ENCODE measurements around the gene MSI2. TPM values are rescaled to one million over a fixed set of nuclear protein-coding genes. Genes with fewer than 3 reads are reported as not detected.
A peak's percentile ranks its signal among the peaks of the same experiment; 100 is the strongest.

The MSI2 gene
- total RNA-seq, 2 donors from 2014 or later = 53.1 to 74.0 TPM

DNA sequence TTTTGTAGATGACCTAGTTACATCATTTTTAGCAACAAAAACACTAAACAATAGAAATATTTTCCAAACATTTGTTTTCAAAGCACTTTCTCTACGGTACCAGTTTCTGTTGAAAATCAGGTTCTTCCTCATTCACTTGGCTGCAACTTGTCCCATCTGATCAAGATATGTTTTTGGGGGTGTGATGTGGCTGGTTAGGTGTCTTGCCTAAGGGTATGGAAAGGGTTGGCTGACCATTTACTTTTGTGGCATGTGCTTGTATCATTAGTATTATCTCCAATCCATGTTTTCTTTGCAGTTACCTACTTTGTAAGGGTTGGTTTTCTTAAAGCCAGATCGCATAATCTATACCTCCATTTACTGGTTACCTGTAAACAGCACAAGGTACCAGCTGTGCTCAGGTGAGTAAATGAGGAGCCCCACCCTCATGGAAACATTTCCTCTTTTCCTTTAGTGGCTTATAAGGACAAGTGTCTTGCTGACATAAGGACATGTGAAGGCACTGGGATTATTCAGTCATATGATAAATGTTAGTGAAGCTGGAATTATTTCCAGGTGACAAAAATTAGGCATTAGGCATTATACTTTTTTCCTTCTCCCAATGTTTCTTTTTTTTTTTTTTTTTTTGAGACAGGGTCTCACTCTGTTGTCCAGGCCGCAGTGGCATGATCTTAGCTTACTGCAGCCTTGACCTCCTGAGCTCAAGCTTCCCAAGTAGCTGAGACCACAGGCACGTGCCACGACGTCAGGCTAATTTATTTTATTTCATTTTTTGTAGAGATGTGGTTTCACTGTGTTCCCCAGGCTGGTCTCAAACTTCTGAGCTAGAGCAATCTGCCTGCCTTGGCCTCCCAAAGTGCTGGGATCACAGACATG lies 326.8 kb downstream of the MSI2 start:
- WGBS = 82% methylated on average over 6 of the region's 6 CpGs
- no peak overlapping the region for H3K4me3 ChIP-seq
- no peaks in the 10 kb centered on the region for H3K36me3 ChIP-seq
- no peaks in the 10 kb centered on the region for H3K9me3 ChIP-seq
- no peak overlapping the region for H3K27ac ChIP-seq
- TF ChIP-seq POLR2AphosphoS5 (IDR thresholded peaks at IDR 0.05) (peak; percentile 78), POLR2A (IDR thresholded peaks at IDR 0.05) (no peak)
- TF ChIP-seq, protein P1, sequence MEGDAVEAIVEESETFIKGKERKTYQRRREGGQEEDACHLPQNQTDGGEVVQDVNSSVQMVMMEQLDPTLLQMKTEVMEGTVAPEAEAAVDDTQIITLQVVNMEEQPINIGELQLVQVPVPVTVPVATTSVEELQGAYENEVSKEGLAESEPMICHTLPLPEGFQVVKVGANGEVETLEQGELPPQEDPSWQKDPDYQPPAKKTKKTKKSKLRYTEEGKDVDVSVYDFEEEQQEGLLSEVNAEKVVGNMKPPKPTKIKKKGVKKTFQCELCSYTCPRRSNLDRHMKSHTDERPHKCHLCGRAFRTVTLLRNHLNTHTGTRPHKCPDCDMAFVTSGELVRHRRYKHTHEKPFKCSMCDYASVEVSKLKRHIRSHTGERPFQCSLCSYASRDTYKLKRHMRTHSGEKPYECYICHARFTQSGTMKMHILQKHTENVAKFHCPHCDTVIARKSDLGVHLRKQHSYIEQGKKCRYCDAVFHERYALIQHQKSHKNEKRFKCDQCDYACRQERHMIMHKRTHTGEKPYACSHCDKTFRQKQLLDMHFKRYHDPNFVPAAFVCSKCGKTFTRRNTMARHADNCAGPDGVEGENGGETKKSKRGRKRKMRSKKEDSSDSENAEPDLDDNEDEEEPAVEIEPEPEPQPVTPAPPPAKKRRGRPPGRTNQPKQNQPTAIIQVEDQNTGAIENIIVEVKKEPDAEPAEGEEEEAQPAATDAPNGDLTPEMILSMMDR (IDR thresholded peaks at IDR 0.05) = no peak
- DNase-seq (ENCODE audit: low spot score) = peak; percentile 48
- no peaks in the 10 kb centered on the region for H3K27me3 ChIP-seq (replicated peaks; ENCODE audit: insufficient read depth)
- intact Hi-C loops (cut with DNase I) = loop anchor here (10.0 kb wide), 1 partner anchor 328 kb away; the partner anchor contains the start of gene MSI2
- no peaks in the 10 kb centered on the region for H3K4me1 ChIP-seq (replicated peaks)

DNA sequence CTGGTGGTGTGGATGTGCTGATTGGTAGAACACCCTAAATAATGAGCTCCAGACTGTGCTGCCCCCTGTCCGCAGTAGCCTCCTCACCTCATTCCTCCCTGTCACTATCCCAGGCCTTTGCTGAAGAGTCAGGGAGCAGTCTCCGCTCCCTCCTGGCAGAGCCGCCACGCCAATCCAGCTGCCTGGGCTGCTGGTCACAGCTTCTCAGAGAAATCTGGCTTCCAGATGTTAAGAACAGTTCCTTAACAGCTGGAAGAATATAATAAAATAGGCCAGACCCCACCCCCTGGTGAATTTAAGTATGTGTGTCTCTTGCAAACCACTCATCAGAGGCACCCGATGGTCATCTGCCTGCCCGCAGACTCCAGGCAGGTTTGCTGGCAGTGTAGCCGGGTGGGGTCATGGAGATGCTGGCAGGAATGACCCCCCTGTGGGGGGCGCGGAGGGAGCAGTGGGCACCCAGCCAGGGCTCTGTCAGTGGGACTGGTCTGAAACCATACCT lies 327.8 kb downstream of the MSI2 start:
- intact Hi-C loops (cut with DNase I) = loop anchor here (10.0 kb wide), 1 partner anchor 329 kb away; the partner anchor contains the start of gene MSI2
- whole genome bisulfite sequencing = 79% methylated on average over 9 of the region's 9 CpGs
- no peaks in the 10 kb centered on the region for H3K27me3 ChIP-seq (replicated peaks; ENCODE audit: insufficient read depth)
- no peaks in the 10 kb centered on the region for H3K9me3 ChIP-seq
- H3K4me3 ChIP-seq = no peak overlapping the region
- no peak overlapping the region for H3K27ac ChIP-seq
- no peaks in the 10 kb centered on the region for H3K36me3 ChIP-seq
- no peak for DNase-seq (ENCODE audit: low spot score)
- TF ChIP-seq POLR2A (IDR thresholded peaks at IDR 0.05) (no peak), POLR2AphosphoS5 (IDR thresholded peaks at IDR 0.05) (no peak)
- TF ChIP-seq, protein P1 (IDR thresholded peaks at IDR 0.05) = no peak
- H3K4me1 ChIP-seq (replicated peaks) = no peaks in the 10 kb centered on the region

DNA sequence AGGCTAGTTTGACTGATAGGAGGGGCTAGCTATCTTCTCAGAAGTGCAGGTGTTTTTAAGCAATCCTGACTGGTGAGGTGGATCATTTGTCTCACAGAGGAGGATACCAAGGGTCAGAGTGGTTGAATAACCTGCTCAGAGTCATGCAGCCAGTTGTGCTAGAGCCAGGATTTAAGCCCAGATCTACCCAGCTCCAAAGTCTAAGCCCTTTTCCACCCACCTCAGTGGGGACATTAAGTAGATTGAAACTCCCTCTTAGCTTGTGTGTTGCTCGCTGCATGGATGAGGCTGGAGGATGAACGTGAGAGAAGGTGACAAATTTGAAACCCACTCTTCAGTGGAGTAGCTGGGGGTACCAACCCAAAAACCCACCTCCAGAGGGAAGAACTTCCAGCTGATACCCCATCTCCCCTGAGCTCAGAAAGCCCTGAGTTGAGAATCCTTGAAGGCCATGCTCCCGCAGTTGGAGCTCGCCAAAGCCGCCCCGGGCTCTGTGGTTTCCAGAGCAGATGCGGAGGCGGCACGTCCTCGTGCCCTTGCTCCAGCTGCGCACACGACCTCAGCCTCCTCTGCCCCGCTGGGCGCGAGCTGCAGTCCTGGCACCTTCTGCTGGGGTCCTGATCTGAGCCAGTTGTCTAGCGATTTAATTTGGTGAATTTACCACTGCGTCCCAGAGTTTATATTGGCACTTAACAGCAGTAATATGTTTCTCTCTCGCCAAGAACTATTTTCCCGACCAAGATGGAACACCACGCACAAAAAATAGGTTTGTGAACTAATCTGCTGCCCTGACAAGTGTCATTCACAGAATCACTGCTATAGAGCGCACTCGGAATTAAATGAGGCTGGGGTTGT lies 329.2 kb downstream of the MSI2 start:
- no peaks in the 10 kb centered on the region for H3K27me3 ChIP-seq (replicated peaks; ENCODE audit: insufficient read depth)
- TF ChIP-seq POLR2A (IDR thresholded peaks at IDR 0.05) (no peak), POLR2AphosphoS5 (IDR thresholded peaks at IDR 0.05) (no peak)
- TF ChIP-seq, protein P1 (IDR thresholded peaks at IDR 0.05) = no peak
- H3K9me3 ChIP-seq = no peaks in the 10 kb centered on the region
- intact Hi-C loops (cut with DNase I) = loop anchor here (10.0 kb wide), 1 partner anchor 331 kb away; the partner anchor contains the start of gene MSI2
- H3K36me3 ChIP-seq = no peaks in the 10 kb centered on the region
- 56% methylated on average over 22 of the region's 22 CpGs for WGBS
- no peaks in the 10 kb centered on the region for H3K4me1 ChIP-seq (replicated peaks)
- H3K27ac ChIP-seq = no peak overlapping the region
- no peak overlapping the region for H3K4me3 ChIP-seq
- no peak for DNase-seq (ENCODE audit: low spot score)

DNA sequence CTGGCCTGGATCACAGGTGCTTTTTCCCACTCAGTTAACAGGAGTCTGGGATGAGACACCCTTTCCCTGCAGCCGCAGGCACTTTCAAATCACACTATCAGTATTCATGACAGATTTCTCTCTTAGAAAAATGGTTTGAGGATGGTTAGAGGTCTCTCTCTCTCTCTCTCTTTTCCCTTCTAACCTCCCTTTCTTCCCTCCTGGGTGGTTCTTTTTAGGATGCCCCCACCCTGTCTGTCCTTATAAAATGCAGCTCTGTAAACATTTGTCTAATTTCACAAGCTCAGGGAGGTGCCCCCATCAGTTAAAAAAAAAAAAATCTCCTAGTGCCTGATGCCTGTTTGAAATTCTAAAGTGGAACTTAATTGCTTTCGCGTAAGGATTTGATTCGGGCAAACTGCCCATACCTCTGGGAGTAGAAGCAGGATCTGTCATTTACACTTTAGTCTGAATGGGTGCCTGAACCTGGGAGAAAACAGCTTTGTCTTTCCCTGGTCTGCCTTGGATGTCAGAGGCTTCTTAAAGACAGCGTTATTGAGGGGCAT lies 329.9 kb downstream of the MSI2 start:
- Histone ChIP-seq H3K9me3 (no peaks in the 10 kb centered on the region), H3K36me3 (no peaks in the 10 kb centered on the region), H3K27me3 (replicated peaks; ENCODE audit: insufficient read depth) (no peaks in the 10 kb centered on the region), H3K4me1 (replicated peaks) (no peaks in the 10 kb centered on the region), H3K4me3 (no peak overlapping the region), H3K27ac (no peak overlapping the region)
- DNase-seq (ENCODE audit: low spot score) = no peak
- WGBS = 52% methylated on average over 5 of the region's 5 CpGs
- intact Hi-C loops (cut with DNase I) = loop anchor here (10.0 kb wide), 1 partner anchor 331 kb away; the partner anchor contains the start of gene MSI2
- TF ChIP-seq POLR2AphosphoS5 (IDR thresholded peaks at IDR 0.05) (no peak), POLR2A (IDR thresholded peaks at IDR 0.05) (no peak)
- TF ChIP-seq, protein P1 (IDR thresholded peaks at IDR 0.05) = no peak
